Measurements from ENCODE around the gene VTN.
A peak's percentile ranks its signal among the peaks of the same experiment; 100 is the strongest.
"Not testable (repeated sequence)": the region's sequence is repeated elsewhere in the genome, so short reads cannot be mapped to it uniquely, and the experiment has no call there.

The VTN gene

DNA sequence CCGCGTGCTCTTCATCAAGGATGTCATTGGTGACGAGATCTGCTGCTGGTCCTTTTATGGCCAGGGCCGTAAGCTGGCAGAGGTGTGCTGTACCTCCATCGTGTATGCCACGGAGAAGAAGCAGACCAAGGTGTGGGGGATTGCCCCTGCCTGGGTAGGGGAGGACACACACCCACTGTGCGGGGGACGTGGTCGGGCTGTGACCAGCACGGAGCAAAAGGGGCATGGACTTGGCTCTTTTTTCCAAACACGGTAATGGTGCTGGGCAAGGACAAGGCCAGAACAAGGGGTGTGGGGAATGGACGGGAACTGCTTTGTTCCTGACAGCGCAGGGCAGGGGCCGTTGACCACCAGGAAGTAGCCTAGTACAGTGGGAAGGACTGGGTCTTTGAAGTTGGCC is 27.8 kb downstream of the VTN start:
- DNase-seq (ENCODE audit: low read depth in 2 of 2) = no peak

DNA sequence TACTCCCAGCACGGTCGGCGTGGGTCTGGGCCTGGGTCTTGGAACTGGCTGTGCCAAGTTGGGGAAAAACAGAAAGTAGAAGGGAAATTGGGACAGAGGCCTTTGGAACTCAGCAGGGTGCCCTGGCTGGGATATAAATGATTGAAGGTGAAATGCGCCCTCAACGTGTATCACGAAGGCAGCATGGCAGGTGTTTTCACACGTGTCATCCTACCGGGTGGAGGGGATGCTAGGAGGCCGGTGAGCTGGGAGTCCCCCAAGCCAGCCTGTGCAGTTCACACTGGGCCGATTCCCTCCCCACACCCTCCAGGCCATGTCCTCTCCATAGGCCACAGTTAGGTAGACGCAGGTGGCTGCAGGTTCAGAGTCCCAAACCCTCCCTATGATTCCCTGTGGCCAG is 28.6 kb downstream of the VTN start:
- DNase-seq (ENCODE audit: low read depth in 2 of 2) = no peak

DNA sequence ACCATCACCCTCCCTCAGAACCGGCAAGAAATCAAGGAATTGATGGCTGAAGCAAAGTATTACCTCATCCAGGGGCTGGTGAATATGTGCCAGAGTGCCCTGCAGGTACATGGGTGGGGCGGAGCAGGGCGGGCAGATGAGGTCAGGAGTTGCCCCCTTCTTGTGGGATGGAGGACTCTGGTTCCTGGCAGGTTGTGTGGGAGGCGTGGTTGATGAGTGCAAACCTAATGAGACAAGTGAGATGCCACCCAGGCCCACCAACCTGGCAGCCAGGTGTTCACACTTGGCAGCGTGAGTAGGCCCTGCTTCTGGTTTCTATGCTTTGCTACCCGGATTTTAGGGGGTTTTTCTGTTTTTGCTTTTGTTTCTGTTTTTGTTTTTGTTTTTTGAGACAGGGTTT is 29.7 kb downstream of the VTN start:
- no peak for DNase-seq (ENCODE audit: low read depth in 2 of 2)

DNA sequence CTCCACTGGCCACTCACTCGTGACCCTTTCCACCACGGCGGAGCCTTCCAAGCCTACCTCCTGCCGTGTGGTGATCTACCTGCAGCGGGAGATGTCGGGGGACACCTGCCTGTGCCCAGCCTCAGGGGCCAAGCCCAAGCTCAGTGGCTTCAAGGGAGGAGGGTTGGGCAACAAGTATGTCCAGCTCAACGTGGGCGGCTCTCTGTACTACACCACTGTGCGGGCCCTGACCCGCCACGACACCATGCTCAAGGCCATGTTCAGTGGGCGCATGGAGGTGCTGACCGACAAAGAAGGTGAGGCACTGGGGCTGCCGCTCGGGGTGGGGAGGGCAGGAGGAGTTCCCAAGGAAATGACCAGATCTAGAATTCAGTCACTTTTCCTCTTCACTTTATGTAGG is 30.7 kb downstream of the VTN start:
- DNase-seq (ENCODE audit: low read depth in 2 of 2) = no peak

DNA sequence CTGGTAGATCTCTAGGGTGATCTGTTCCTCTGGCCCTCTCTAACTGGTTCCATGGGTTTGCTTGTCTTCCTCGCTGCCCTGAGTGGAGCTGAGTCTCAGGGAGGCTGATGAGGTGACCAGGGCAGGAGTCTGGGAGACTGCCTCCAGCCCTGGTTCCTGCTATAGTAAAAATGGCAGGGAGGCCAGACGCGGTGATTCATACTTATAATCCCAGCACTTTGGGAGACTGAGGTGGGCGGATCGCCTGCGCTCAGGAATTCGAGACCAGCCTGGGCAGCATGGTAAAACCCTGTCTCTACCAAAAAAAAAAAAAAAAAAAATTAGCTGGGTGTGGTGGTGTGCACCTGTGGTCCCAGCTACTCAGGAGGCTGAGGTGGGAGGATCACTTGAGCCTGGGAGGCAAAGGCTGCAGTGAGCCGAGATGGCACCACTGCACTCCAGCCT is 31.3 kb downstream of the VTN start:
- not testable (repeated sequence) for DNase-seq (ENCODE audit: low read depth in 2 of 2)

DNA sequence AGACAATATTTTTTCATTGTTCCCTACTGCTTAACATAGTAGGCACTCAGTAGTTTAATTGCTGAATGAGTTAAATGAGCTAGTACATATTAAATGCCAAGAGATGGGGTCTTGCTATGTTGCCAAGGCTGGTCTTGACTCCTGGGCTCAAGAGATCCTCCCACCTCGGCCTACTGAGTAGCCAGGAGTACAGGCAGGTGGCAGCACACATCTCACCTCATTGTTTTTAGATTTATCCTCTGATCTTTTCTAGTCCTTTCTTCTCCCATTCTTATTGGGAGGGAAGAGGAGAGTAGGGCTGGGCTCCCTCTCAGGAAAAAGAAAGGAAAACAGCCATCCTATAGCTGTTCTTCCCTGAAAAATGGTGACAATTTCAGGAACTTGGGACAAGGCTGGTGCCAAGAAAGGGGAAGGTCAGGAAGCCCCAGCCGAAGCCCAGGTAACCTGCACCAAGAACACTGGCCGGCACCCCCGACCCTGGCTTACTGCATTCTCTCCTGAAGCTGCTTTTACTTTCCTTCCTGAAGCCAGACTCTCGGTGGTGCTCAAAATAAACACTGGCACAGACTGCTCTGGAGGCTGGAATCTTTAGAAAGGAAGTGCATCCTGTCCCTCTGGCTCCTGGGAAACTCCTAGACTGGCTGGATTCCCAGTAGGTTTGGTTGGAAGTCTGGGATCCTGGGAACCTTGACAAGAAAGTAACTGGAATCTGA is 31.9 kb downstream of the VTN start:
- DNase-seq (ENCODE audit: low read depth in 2 of 2) = peak in 1 of 2 experiments; percentile 30

DNA sequence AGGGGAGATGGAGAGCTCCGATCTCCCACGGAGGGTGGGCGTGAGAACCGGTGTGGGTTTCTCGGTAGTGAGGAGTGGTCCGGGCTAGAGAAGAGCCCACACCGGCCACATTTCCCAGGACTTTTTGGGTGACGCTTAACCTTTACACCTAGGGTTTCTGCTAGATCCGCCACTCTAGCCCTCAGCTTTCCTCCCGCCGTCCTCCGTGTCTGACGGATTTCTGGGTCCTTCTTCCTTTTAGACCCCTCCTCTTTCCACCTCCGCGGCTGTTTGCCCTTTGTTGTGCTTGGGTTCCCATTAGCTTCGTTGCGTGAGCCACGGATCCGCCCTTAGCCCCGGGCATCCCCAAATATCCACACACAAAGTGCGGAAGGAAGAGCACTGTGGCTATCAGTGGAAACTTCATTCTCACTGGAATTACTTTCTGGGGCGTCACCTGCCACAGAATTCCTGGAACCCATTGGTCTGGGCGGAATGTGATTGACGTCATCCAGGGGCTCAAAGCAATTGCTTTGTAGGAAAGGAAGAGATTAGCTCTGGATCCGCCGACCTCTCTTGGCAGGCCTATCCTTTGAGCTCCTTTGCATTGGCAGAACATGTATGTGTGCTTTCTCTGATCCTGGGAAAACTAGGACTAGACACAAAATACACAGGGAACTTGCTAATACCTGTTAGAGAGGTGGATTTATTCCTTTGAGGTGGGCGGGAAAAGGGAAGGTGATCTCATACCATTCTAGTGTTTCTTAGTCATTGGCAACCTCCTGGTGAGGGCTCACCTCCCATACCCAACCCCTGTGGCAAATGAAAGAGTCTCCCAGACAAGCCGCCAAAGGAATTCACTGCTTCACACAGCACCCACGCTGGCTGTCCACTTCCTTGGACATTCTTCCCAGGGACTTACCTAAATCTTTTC is 33.9 kb downstream of the VTN start:
- DNase-seq (ENCODE audit: low read depth in 2 of 2) = peak; percentile 63 to 71

DNA sequence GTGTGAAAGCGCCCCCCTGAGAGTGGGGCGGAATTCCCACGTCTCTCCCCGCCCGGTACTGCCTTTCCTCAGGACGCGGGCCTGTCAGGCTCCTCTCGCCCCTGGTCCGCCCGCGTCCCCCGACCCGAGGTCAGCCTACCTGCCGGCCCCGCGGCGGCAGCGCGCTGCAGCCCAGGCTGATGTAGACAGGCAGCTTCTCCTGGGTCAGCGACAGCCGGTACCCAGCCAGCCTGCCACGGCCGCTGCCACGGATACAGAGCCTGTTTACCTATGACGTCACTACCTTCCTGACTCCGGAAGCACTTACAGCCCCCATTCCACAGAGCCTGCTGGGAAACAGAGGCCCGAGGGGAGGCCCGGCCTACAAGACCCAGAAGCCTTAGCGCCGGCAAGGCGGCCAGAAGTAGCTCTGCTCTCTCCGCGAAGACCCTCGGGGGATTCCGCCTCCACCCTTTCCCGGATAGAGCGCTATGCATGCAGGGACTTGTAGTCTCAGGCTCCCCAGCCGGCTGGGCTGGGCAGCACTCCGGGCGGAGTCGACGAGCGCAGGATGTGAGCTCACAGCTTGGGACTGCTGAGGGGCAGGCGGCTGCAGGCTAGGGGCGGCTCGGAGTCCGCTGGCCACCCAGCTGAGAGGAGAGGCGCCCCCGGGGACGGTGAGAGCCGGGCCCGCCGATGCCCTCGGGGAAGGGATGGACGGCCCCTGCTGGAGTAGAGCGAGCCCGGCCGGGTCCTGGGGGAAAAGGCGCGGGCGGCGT is 34.7 kb downstream of the VTN start, which contains the start of the genes IFT20 and TNFAIP1:
Gene IFT20 (minus strand): TSS at position 272 of the 758 bp plus-strand sequence. CDS start 3,487 bp downstream, outside the sequence.
Gene TNFAIP1 (plus strand): TSS at position 561 of the 758 bp plus-strand sequence. CDS start 3,761 bp downstream, outside the sequence.
- peak; percentile 99 to 100 for DNase-seq (ENCODE audit: low read depth in 2 of 2)

DNA sequence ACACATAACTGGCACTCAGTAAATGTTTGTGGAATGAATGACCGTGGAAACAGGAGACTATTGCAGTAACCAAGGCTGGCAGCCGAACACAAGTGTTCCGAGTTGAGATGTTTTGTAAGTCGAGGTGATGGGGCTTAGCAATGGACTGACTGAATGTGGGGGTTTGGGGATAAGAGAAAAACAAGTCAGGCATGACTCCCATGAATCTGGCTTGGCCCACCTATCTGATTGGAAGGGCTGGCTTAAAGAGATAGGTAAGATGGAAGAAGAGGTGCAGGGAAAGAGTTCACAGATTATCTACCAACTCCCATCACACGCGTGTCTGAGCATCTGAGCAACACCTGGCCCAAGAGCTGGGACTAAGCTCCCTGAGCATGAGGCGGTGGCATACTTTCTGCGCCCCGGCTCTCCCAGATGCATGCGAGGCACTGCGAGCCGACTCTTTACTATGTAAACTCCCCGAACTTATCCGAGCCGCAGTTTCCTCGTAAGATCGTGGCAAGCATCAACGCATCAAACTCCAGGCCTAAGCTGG is 35.4 kb downstream of the VTN start:
- no peak for DNase-seq (ENCODE audit: low read depth in 2 of 2)

DNA sequence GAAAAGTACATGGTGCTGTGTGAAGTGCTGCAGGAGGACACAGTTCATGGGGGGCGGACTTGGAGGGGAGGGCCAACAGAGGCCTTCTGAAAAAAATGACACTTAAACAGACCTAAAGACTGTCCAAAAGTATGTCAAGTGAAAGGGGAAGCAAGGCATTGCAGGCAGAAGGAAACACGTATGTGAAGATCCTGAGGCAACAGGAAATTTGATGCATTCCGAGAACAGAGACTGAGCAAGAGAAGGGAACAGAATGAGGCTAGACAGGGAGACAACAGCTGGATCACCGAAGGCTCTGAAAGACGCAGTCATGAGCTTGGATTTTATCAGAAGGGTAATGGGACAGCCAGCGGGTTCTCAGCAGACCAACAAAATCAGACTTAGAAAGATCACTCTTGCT is 35.9 kb downstream of the VTN start:
- no peak for DNase-seq (ENCODE audit: low read depth in 2 of 2)

DNA sequence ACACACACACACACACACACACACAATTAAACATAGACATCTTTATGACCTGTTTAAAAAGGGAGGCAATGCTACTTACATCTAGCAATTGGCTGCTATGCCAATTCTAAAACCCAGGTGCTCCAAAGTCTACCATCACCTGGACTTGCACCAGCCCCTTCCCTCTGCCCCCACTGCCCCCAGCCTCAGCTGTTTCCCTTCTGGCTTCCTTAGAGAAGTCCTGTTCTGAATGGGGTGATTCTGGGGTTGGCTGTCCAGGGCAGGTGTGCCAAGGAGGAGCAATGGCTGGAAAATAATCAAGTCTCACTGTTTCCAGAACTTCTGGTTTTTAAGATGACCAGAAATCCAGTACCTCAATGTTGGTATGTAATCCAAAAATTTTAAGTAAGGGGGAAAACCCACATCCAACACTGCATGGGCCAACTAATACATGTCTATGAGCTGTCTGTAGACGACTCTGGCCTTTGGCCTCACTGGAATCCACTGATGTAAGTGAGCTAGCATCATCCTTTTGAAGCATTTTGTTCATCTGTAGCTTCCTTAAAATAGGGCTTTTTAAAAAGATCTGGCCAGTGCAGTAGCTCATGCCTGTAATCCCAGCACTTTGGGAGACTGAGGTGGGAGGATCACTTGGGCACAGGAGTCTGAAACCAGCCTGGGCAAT is 36.9 kb downstream of the VTN start:
- DNase-seq (ENCODE audit: low read depth in 2 of 2) = no peak

DNA sequence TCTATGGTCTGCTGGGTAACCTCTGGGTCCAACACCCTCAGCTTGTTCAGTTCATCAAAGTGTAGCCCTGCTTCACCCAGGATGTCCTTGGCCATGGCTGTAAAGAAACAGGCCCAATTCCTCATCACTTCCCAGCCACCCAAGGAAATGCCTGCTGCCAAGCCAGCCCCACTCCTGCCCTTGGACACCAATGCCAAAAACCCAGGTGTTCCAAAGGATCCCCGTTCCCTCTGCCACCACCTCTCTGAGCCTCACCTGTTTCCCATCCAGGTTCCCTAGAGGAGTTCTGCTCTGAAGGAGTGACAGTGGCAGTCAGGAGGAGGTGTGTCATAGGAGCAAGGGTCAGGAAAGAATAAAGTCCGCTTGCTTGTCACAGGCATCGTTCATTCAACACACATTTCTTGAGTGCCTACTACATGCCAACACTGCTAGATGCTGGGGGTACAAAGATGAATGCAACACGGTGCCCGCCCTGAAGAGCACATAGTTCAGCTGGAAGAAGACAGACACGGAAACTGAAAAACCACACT is 38.2 kb downstream of the VTN start:
- no peak for DNase-seq (ENCODE audit: low read depth in 2 of 2)

DNA sequence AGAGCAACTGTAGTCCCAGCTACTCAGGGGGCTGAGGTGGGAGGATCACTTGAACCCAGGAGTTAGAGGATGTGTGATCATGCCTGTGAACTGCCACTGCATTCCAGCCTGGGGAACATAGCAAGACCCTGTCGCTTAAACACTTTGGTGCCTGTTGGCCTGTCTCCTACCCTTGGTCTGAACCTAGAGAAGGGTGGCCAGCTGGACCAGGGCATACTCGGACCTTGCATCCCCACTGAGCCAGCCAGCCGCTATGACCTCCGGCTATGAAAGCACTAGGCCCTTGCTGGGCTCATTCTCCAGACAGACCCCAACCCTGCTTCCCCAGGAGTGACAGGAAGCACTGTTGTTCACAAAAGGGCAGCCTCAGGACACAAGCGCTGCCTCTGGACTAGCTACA is 39.4 kb downstream of the VTN start:
- no peak for DNase-seq (ENCODE audit: low read depth in 2 of 2)

DNA sequence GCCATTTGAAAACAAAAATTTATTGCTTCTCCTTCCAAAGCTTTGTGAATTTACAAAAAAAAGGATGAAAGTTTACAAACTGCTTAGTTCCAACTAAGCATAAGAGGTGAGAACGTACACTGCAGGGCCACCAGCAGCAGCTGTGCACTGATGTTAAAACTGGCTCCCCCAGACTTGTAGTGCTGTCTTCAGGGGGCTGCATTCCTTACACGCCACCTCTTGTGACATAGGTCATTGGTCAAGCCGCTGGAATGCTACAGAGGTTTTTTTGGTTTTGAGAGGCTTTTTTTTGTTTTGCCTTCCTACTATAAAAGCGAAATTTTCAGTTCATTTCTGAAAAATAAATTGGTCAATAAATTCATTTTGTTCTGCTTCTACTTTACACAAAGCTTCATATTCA is 41.8 kb downstream of the VTN start:
- no peak for DNase-seq (ENCODE audit: low read depth in 2 of 2)

DNA sequence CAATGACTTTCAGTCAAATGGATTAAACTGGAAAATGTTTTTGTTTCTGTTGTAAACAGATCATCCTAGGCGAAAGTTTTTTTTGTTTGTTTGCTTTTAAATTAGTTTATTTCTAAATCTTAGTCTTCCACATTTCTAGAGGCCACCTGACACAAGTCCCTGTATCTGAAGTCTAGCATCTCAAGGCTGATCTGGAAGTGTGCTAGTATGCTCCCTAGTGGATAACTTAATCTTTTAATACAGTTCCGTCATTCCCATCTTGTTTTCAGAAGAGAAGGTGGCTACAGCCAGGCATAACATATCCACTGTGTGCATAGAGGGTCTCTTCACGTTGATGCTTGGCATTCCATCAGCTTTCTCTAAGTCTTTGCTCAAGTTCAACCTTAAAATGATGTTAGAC is 42.4 kb downstream of the VTN start:
- no peak for DNase-seq (ENCODE audit: low read depth in 2 of 2)

DNA sequence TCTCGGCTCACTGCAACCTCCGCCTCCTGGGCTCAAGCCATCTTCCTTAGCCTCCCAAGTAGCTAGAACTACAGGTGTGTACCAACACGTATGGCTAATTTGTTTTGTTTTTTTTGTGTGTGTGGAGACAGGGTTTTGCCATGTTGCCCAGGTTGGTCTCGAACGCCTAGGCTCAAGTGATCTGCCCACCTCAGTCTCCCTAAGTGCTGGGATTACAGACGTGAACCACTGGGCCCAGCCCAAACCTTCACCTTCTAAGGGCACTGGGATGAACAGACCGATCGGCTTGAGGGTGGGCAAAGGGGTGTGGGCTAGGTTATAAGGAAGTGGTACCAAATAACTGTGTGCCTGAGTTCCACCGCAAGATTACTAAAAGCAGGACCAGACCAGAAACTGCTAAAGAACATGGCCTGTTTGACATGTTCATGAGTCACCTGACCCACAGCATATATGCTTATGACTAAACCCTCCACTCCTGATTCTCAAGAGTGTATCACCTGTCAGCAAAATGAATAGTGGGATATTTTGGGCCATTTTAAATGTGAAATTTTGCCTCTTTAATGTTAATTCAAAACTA is 43.0 kb downstream of the VTN start:
- no peak for DNase-seq (ENCODE audit: low read depth in 2 of 2)

DNA sequence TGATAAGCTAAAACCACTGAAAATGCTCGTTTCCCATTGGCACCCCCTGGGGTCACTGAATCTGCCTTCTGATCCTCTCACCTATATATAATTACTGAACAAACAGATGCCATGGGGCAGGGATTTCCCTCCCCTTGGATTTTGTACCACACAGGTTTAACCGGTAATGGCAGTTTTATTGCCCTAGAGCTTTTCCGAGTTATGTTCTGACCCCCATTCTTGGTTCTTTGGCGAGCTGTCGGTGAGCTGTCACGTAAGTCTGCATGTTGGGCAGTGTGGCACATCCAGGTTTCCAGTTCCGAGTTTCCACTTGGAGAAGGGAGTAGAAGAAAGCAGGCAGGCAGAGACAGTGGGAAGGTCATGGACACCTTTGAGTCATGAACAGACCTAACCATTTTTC is 44.0 kb downstream of the VTN start:
- DNase-seq (ENCODE audit: low read depth in 2 of 2) = no peak

DNA sequence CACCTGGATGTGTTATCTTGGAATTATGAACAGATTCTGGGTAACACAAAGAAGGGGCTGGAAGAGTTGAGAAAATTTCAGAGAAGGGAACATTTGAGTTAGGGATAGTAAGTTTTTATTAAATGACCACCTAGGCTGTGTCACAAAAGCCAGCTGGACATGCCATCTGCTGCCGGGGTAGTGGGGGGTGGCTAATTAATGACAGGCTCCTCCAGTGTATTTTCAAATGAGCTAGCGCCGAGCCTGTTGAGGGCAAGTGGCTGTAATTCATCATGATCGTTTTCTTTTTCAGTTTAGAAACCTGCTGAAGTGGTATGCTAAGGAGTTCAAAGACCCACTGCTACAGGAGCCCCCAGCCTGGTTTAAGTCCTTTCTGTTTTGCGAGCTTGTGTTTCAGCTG is 44.9 kb downstream of the VTN start:
- no peak for DNase-seq (ENCODE audit: low read depth in 2 of 2)

DNA sequence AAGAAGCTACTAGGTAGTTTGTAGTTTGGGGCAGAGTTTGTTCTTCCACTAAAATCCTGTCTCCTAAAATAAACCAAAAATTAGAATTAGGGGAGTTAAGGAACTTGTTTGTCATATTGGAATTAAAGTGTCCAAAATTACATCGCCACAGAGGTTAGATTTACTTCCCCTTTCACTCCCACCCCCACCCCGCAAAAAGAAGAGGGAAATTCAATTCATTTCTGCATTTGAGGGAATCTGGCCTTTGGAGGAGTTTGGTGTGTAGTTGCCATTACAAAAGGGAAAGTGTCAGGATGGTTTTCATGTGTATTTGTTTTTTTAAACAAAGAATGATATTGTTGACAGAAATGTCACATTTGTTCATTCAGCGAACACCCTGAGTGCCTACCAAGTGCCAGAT is 45.3 kb downstream of the VTN start:
- no peak for DNase-seq (ENCODE audit: low read depth in 2 of 2)

DNA sequence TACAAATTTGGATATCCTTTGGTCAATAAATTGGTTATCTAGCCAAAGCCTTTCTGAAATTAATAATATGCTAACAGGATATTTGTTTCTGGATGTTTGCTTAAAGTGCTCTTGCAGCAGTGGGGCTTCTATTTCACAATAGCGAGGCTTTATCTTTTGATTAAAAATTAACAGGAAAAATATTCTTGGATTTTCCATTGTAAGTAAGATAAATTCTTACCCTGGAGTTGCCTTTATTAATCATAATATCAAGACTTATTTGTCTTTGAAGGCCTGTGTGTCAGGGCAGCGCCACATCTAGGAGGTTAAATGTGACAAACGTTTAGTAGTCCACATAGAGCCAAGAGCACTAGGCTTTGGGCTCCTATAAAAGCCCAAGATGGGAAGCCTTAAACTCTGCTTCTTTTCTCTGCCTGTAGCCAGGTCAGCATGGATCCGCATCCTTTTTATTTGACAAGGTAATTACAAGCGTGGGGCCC is 45.8 kb downstream of the VTN start:
- DNase-seq (ENCODE audit: low read depth in 2 of 2) = no peak
